ENCODE data around the gene HAUS8.

HAUS8 gene

DNA sequence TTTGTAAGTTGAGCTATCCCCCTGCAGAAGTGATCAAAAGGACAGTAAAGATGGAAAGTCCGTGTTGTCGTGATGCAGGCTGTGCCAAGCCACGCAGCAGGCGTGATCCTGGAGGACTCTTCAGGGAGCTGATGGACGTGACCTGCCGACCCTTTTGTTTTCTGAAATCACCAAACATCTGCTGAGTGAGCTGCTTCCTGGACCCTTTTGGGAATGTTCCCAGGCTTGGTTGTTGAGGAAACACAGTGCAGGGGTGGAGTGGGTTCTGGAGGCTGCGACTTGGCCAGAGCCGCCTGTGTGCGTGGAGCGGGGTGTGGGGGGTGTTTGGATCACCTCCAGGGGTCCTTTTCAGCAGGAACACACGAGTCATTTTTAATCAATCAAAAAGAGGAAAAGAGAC, 33.3 kb downstream of the HAUS8 start:
- Histone ChIP-seq H3K27ac (ENCODE audit: low read length) (no peak overlapping the region), H3K9me2 (replicated peaks; ENCODE audit: insufficient read depth, low read length) (no peaks in the 10 kb centered on the region), H3K4me3 (ENCODE audit: low read length) (no peak overlapping the region), H4K20me1 (ENCODE audit: insufficient read depth, low read length) (no peaks in the 10 kb centered on the region), H3K9ac (ENCODE audit: low read length) (no peak overlapping the region), H3K27me3 (replicated peaks; ENCODE audit: insufficient read depth, low read length) (peaks cover 41% of the 10 kb centered on the region), H3K79me2 (ENCODE audit: low read length) (no peaks in the 10 kb centered on the region), H3K4me2 (ENCODE audit: low read depth, low read length) (no peak overlapping the region), H3K9me3 (replicated peaks; ENCODE audit: insufficient read depth, low read length) (no peaks in the 10 kb centered on the region), H3K36me3 (replicated peaks; ENCODE audit: insufficient read depth, low read length) (no peaks in the 10 kb centered on the region), H2AFZ (ENCODE audit: low read length) (no peak overlapping the region), H3K4me1 (ENCODE audit: low read length) (no peaks in the 10 kb centered on the region), H3F3A (ENCODE audit: insufficient read depth, low read length) (no peaks in the 10 kb centered on the region)
- no peak for TF ChIP-seq EZH2phosphoT487 (IDR thresholded peaks at IDR 0.05; ENCODE audit: low read length)
- TF ChIP-seq, protein P1, sequence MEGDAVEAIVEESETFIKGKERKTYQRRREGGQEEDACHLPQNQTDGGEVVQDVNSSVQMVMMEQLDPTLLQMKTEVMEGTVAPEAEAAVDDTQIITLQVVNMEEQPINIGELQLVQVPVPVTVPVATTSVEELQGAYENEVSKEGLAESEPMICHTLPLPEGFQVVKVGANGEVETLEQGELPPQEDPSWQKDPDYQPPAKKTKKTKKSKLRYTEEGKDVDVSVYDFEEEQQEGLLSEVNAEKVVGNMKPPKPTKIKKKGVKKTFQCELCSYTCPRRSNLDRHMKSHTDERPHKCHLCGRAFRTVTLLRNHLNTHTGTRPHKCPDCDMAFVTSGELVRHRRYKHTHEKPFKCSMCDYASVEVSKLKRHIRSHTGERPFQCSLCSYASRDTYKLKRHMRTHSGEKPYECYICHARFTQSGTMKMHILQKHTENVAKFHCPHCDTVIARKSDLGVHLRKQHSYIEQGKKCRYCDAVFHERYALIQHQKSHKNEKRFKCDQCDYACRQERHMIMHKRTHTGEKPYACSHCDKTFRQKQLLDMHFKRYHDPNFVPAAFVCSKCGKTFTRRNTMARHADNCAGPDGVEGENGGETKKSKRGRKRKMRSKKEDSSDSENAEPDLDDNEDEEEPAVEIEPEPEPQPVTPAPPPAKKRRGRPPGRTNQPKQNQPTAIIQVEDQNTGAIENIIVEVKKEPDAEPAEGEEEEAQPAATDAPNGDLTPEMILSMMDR (IDR thresholded peaks at IDR 0.05; ENCODE audit: low read length) = no peak
- no peak for TF ChIP-seq EZH2 (optimal IDR thresholded peaks at IDR 0.05; ENCODE audit: low read depth, low read length)
- no peak for DNase-seq

GRCh38 chr19:17037966-17038500, 37.2 kb downstream of the HAUS8 start:
- Histone ChIP-seq H3K9me3 (replicated peaks; ENCODE audit: insufficient read depth, low read length) (no peaks in the 10 kb centered on the region), H3K79me2 (ENCODE audit: low read length) (no peaks in the 10 kb centered on the region), H2AFZ (ENCODE audit: low read length) (no peak overlapping the region), H4K20me1 (ENCODE audit: insufficient read depth, low read length) (no peaks in the 10 kb centered on the region; the same call in 1 of the 2 replicates), H3K9ac (ENCODE audit: low read length) (no peak overlapping the region), H3K9me2 (replicated peaks; ENCODE audit: insufficient read depth, low read length) (no peaks in the 10 kb centered on the region), H3F3A (ENCODE audit: insufficient read depth, low read length) (no peaks in the 10 kb centered on the region), H3K4me1 (ENCODE audit: low read length) (no peaks in the 10 kb centered on the region), H3K4me2 (ENCODE audit: low read depth, low read length) (no peak overlapping the region), H3K4me3 (ENCODE audit: low read length) (no peak overlapping the region), H3K36me3 (replicated peaks; ENCODE audit: insufficient read depth, low read length) (no peaks in the 10 kb centered on the region), H3K27me3 (replicated peaks; ENCODE audit: insufficient read depth, low read length) (peaks cover 76% of the 10 kb centered on the region), H3K27ac (ENCODE audit: low read length) (no peak overlapping the region)
- TF ChIP-seq, protein P1 (IDR thresholded peaks at IDR 0.05; ENCODE audit: low read length) = no peak
- no peak for TF ChIP-seq EZH2 (optimal IDR thresholded peaks at IDR 0.05; ENCODE audit: low read depth, low read length)
- TF ChIP-seq EZH2phosphoT487 (IDR thresholded peaks at IDR 0.05; ENCODE audit: low read length) = no peak
- DNase-seq = no peak

GRCh38 chr19:17037184-17037583, 38.1 kb downstream of the HAUS8 start:
- H3F3A ChIP-seq (ENCODE audit: insufficient read depth, low read length) = no peaks in the 10 kb centered on the region
- no peaks in the 10 kb centered on the region for H3K9me2 ChIP-seq (replicated peaks; ENCODE audit: insufficient read depth, low read length)
- H3K27me3 ChIP-seq (replicated peaks; ENCODE audit: insufficient read depth, low read length) = peaks cover 79% of the 10 kb centered on the region
- TF ChIP-seq EZH2 (optimal IDR thresholded peaks at IDR 0.05; ENCODE audit: low read depth, low read length) (no peak), EZH2phosphoT487 (IDR thresholded peaks at IDR 0.05; ENCODE audit: low read length) (no peak)
- TF ChIP-seq, protein P1 (IDR thresholded peaks at IDR 0.05; ENCODE audit: low read length) = no peak
- H4K20me1 ChIP-seq (ENCODE audit: insufficient read depth, low read length) = no peaks in the 10 kb centered on the region; the same call in 1 of the 2 replicates
- H3K79me2 ChIP-seq (ENCODE audit: low read length) = no peaks in the 10 kb centered on the region
- H3K9ac ChIP-seq (ENCODE audit: low read length) = no peak overlapping the region
- DNase-seq = no peak
- no peak overlapping the region for H2AFZ ChIP-seq (ENCODE audit: low read length)
- no peaks in the 10 kb centered on the region for H3K9me3 ChIP-seq (replicated peaks; ENCODE audit: insufficient read depth, low read length)
- no peak overlapping the region for H3K4me2 ChIP-seq (ENCODE audit: low read depth, low read length)
- no peaks in the 10 kb centered on the region for H3K36me3 ChIP-seq (replicated peaks; ENCODE audit: insufficient read depth, low read length)
- H3K27ac ChIP-seq (ENCODE audit: low read length) = no peak overlapping the region
- H3K4me3 ChIP-seq (ENCODE audit: low read length) = no peak overlapping the region
- H3K4me1 ChIP-seq (ENCODE audit: low read length) = no peaks in the 10 kb centered on the region

All from MM.1S (cell line).